ENCODE results near the gene FCSK. TPM values are rescaled to one million over a fixed set of nuclear protein-coding genes. Genes with fewer than 3 reads are reported as not detected.

Gene FCSK
- total and polyA plus RNA-seq, 10 of the 15 experiments (the other 5 are each of a cell fraction or from before 2014, with no cell fraction given): 0.60 to 17.6 (median 7.4) TPM

DNA sequence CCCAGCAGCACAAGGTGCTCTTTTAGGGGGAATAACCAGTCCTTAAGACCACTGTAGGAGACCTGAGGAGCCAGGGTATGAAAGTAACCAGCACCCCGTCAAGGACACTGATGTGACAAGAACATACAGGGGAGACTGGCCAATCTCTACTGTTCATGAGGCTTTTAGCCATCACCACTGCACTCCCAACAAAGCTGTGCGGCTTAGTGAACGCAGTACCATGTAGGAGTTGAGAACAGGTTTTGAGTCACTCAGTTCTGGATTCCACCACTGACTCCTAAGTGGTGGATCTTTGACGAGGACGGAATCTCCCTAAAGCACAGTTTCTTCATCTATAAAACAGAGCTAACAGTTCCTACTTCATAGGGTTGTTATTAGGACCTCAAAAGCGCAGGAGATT is 42.1 kb downstream of the FCSK start:
- in situ Hi-C loops (cut with MboI): no loop called here
- H3K9me3 ChIP-seq (replicated peaks; ENCODE audit: control insufficient read depth, insufficient read depth, low read length): no peaks in the 10 kb centered on the region
- H4K20me1 ChIP-seq (ENCODE audit: control insufficient read depth, insufficient read depth): no peaks in the 10 kb centered on the region
- CTCF ChIA-PET: interaction anchor here (1.1 kb wide), 1 partner anchor 20 kb away, joined by 3 read pairs; no protein-coding TSS in a partner anchor
- DNase-seq (ENCODE audit: low read depth, low spot score) (no peak), ATAC-seq (no peak; the same call in 1 of the 3 replicates), FAIRE-seq (no peak)
- H3K27me3 ChIP-seq (replicated peaks in 1 of 2; ENCODE audit: control insufficient read depth in 2 of 2, insufficient read depth in 2 of 2, low read length in 1 of 2): no peaks in the 10 kb centered on the region
- RAD21 ChIA-PET (ENCODE audit: unreplicated experiment): interaction anchor here (0.9 to 1.0 kb wide), 2 partner anchors 12 to 43 kb away, joined by 3 read pairs; partner anchors contain the start of gene FCSK
- H2AFZ ChIP-seq (ENCODE audit: control insufficient read depth, low read depth, low read length): no peak overlapping the region
- H3K4me3 ChIP-seq: no peak overlapping the region
- POLR2A ChIA-PET: interaction anchor here (1.0 kb wide), 1 partner anchor 12 kb away, joined by 3 read pairs; no protein-coding TSS in a partner anchor
- H3K4me1 ChIP-seq (ENCODE audit: control insufficient read depth, insufficient read depth, low read length): no peaks in the 10 kb centered on the region
- intact Hi-C loops (cut with micrococcal nuclease; ENCODE audit: unreplicated experiment): no loop called here
- SMC1A ChIA-PET (ENCODE audit: uncharacterized antibody, unreplicated experiment): interaction anchor here (1.2 to 1.7 kb wide), 3 partner anchors 14 to 197 kb away, joined by 3 to 6 read pairs (median 3); partner anchors contain the start of genes DDX19B and ST3GAL2
- H3K36me3 ChIP-seq (ENCODE audit: control insufficient read depth in 2 of 2, insufficient read depth in 2 of 2, low read length in 1 of 2): peaks cover 2 to 9% of the 10 kb centered on the region in 2 experiments; a peak in 3 of 4 replicates
- no peaks in the 10 kb centered on the region for H3K79me2 ChIP-seq (ENCODE audit: control insufficient read depth, insufficient read depth, low read length)
- no peak overlapping the region for H3K4me2 ChIP-seq (ENCODE audit: control insufficient read depth, insufficient read depth)
- no peak overlapping the region for H3K27ac ChIP-seq (ENCODE audit: control insufficient read depth, insufficient read depth)
- H3K9ac ChIP-seq (ENCODE audit: control insufficient read depth, insufficient read depth, low read length): no peak overlapping the region
- no TSS peak for BruUV-seq (replicated peaks)
- 90% methylated on average over 6 of the region's 6 CpGs for WGBS (ENCODE audit: insufficient coverage, insufficient replicate concordance, low lambda C conversion rate, missing lambda C conversion rate)
- TF ChIP-seq ATF7 (IDR thresholded peaks at IDR 0.05; ENCODE audit: low read depth) (no peak), RCOR1 (conservative IDR thresholded peaks at IDR 0.05; ENCODE audit: low read depth, low read length) (no peak), BRCA1 (IDR thresholded peaks at IDR 0.05; ENCODE audit: low read depth, low read length) (no peak), POLR2AphosphoS2 (IDR thresholded peaks at IDR 0.05; ENCODE audit: low read depth, low read length) (no peak), FOXK2 (IDR thresholded peaks at IDR 0.05) (no peak), ASH2L (IDR thresholded peaks at IDR 0.05; ENCODE audit: borderline replicate concordance, low read depth) (no peak), IKZF1 (conservative IDR thresholded peaks at IDR 0.05) (no peak), CBX3 (IDR thresholded peaks at IDR 0.05; ENCODE audit: borderline replicate concordance, low read depth) (no peak), BACH1 (IDR thresholded peaks at IDR 0.05; ENCODE audit: borderline replicate concordance) (no peak), CHD1 (IDR thresholded peaks at IDR 0.05; ENCODE audit: low read depth, low read length) (no peak), TCF3 (IDR thresholded peaks at IDR 0.05; ENCODE audit: borderline replicate concordance, insufficient read depth, low read depth, low read length) (no peak), CBFB (IDR thresholded peaks at IDR 0.05; ENCODE audit: low read depth) (no peak), NR2C2 (IDR thresholded peaks at IDR 0.05; ENCODE audit: borderline replicate concordance, control insufficient read depth, insufficient read length, low read depth) (no peak)
- TF ChIP-seq, protein P1, sequence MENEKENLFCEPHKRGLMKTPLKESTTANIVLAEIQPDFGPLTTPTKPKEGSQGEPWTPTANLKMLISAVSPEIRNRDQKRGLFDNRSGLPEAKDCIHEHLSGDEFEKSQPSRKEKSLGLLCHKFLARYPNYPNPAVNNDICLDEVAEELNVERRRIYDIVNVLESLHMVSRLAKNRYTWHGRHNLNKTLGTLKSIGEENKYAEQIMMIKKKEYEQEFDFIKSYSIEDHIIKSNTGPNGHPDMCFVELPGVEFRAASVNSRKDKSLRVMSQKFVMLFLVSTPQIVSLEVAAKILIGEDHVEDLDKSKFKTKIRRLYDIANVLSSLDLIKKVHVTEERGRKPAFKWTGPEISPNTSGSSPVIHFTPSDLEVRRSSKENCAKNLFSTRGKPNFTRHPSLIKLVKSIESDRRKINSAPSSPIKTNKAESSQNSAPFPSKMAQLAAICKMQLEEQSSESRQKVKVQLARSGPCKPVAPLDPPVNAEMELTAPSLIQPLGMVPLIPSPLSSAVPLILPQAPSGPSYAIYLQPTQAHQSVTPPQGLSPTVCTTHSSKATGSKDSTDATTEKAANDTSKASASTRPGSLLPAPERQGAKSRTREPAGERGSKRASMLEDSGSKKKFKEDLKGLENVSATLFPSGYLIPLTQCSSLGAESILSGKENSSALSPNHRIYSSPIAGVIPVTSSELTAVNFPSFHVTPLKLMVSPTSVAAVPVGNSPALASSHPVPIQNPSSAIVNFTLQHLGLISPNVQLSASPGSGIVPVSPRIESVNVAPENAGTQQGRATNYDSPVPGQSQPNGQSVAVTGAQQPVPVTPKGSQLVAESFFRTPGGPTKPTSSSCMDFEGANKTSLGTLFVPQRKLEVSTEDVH (IDR thresholded peaks at IDR 0.05; ENCODE audit: low read depth, partially characterized antibody): no peak
- TF ChIP-seq, protein P2, sequence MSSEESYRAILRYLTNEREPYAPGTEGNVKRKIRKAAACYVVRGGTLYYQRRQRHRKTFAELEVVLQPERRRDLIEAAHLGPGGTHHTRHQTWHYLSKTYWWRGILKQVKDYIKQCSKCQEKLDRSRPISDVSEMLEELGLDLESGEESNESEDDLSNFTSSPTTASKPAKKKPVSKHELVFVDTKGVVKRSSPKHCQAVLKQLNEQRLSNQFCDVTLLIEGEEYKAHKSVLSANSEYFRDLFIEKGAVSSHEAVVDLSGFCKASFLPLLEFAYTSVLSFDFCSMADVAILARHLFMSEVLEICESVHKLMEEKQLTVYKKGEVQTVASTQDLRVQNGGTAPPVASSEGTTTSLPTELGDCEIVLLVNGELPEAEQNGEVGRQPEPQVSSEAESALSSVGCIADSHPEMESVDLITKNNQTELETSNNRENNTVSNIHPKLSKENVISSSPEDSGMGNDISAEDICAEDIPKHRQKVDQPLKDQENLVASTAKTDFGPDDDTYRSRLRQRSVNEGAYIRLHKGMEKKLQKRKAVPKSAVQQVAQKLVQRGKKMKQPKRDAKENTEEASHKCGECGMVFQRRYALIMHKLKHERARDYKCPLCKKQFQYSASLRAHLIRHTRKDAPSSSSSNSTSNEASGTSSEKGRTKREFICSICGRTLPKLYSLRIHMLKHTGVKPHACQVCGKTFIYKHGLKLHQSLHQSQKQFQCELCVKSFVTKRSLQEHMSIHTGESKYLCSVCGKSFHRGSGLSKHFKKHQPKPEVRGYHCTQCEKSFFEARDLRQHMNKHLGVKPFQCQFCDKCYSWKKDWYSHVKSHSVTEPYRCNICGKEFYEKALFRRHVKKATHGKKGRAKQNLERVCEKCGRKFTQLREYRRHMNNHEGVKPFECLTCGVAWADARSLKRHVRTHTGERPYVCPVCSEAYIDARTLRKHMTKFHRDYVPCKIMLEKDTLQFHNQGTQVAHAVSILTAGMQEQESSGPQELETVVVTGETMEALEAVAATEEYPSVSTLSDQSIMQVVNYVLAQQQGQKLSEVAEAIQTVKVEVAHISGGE (CRISPR knock-in tag; IDR thresholded peaks at IDR 0.05): no peak
- TF ChIP-seq, protein P3, sequence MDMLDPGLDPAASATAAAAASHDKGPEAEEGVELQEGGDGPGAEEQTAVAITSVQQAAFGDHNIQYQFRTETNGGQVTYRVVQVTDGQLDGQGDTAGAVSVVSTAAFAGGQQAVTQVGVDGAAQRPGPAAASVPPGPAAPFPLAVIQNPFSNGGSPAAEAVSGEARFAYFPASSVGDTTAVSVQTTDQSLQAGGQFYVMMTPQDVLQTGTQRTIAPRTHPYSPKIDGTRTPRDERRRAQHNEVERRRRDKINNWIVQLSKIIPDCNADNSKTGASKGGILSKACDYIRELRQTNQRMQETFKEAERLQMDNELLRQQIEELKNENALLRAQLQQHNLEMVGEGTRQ (IDR thresholded peaks at IDR 0.05; ENCODE audit: borderline replicate concordance, low read depth, low read length): no peak
- TF ChIP-seq, protein P4, sequence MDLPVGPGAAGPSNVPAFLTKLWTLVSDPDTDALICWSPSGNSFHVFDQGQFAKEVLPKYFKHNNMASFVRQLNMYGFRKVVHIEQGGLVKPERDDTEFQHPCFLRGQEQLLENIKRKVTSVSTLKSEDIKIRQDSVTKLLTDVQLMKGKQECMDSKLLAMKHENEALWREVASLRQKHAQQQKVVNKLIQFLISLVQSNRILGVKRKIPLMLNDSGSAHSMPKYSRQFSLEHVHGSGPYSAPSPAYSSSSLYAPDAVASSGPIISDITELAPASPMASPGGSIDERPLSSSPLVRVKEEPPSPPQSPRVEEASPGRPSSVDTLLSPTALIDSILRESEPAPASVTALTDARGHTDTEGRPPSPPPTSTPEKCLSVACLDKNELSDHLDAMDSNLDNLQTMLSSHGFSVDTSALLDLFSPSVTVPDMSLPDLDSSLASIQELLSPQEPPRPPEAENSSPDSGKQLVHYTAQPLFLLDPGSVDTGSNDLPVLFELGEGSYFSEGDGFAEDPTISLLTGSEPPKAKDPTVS (IDR thresholded peaks at IDR 0.05; ENCODE audit: low read depth, low read length): no peak
